RCC 7860 (cell line): ENCODE results near the gene HK2.
"Not testable (repeated sequence)": the region's sequence is repeated elsewhere in the genome, so short reads cannot be mapped to it uniquely, and the experiment has no call there.

Experiments
- DNase-seq: peaks from one replicate; pipeline ENCODE4 v3.0.0-alpha.2; 2015; ENCODE audit warnings: low spot score
- FAIRE-seq: peaks from 2 replicates; lab custom pipeline; 2012; peaks lifted over from hg19 to GRCh38; lab: Jason Lieb, UNC

The HK2 gene

DNA sequence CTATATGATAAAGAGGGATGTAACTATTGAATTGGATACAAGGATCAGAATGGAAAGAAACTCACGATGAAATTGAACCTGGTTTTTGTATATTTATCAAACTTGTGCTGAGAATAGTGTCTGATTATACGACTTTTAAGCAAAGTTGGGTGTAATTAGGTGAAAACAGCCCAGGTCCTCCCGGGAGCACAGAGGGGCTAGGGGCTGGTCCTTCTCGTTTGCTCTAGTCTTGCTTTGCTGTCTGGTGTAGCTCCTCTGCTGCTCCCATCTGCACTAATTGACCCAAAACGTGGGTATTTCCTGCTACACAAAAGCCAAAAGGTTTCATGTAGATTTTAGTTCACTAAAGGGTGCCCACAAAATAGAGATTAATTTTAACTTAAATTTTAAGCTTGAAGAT, 58.7 kb downstream of the HK2 start:
- FAIRE-seq (no peak), DNase-seq (no peak)

DNA sequence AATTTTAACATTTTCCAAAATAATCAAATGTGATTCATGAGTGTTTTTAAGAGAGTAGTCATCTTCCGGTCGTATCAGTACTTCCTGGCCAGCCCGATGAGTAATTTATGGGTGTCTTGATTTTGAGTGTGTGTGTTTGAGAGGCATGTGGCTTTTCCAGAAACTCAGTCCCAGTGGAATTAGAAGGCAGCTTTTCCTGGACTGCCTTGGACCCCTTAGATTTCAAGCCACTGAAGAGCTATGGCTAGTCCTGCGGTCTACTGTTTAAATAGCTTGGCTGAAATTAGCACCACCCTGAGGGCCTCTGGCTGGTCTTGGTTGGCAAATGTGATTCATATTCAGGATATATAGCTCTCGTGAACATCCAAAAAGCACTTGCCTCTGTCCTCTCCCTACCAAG, 59.4 kb downstream of the HK2 start:
- peak; percentile 66 for DNase-seq

DNA sequence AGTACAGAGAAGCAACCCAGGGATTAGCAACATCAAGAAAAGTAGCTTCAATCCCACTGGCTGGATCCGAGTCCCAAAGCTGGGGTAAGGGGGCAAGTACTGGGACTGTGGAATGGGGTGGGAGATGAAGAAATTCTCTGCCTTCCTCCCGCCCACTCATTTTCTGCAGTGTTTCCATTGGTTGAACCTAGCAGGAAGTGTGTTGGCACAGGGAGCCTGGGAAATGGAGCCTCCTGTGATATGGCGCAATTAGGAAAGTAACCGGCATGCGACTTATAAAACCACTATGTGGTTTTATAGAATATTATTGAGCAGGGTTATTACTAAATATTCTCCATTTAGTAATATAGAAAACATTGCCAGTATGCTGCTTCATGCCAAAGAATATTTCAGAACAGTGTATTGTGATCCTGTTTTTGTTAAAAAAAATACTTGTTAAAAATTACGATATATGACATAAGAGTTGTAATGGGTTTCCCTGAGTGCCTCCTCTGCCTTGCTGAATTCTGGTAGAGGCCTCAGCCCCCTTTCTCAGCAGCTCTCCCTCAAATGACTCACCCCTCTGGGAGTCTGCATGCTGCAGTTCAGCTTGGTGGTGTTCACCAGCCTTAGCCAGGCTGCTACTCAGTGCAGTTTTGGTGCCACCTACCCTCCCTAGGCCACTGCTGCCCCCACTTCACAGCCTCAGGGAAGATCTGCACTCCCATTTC, 60.5 kb downstream of the HK2 start:
- FAIRE-seq (no peak), DNase-seq (no peak)

More for the DNA sequence above, 59.4 kb downstream of the HK2 start:
- FAIRE-seq, result peak; percentile 76

DNA sequence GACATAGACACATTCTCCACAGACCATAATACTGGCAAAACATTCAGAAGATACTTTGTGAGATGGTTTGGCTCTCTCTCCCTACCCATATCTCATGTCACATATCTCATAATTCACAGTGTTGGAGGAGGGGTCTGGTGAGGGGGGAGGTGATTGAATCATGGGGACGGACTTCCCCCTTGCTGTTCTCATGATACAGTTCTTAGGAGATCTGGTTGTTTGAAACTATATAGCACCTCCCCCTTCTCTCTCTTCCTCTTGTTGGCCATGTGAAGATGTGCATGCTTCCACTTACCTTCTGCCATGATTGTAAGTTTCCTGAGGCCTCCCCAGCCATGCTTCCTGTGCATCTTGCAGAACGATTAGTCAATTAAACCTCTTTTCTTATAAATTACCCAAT, 61.1 kb downstream of the HK2 start:
- FAIRE-seq, result no peak
- no peak for DNase-seq

DNA sequence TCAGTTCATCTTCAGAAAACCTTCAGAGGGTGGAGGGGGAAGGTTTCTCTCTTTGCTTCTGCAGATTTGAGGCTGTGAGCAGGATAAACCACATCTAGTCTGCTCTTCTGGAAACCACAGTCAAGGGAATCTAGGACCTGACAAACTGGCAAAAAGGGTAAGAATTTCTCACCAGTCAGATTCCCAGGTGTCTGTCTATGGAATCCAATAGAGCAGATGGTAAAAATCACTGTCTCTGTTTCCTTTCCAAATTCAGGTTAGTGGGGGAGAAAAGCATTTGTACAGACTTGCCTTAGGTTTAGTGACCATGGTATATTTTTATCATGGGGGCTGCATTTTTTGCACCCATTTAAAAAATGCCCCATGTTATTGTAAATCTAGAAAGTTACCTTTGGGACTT, 62.3 kb downstream of the HK2 start:
- FAIRE-seq (no peak), DNase-seq (no peak)

DNA sequence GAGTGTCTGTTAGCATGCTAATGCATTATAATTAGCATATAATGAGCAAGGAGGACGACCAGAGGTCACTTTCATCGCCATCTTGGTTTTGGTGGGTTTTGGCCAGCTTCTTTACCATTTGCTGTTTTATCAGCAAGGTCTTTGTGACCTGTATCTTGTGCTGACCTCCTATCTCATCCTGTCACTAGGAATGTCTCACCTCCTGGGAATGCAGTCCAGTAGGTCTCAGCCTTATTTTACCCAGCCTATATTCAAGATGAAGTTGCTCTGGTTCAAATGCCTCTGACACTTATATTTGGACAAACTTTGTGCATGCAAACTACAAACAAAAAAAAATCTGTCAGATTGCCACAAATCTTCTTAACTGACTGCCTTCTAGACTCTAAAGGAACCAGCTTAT, 66.3 kb downstream of the HK2 start:
- not testable (repeated sequence) for DNase-seq, FAIRE-seq

DNA sequence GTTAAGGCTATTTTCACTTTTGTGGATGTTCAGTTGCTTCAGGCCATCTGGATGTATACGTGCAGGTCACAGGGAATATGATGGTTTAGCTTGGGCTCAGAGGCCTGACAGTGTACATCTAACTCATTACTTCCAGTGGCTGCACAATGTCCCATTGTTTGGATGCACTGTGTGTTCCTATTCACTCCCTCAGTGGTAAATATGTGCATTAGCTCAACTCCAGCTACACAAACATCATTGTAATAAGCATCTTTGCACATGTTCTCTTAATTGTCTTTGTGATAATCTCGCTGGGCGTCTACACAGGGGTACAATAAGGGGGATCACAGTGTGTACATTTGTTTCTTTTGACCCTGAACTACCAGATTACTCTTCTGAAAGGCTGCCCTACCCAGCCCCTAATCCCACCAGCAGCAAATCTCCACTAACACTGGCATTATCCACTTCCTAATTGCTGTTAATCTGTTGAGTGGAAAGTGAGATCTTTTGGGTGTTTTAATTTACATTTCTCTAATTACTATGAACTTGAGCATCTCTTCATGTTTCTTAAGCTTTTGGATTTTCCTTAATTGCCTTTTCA, 68.4 kb downstream of the HK2 start:
- no peak for FAIRE-seq
- no peak for DNase-seq

DNA sequence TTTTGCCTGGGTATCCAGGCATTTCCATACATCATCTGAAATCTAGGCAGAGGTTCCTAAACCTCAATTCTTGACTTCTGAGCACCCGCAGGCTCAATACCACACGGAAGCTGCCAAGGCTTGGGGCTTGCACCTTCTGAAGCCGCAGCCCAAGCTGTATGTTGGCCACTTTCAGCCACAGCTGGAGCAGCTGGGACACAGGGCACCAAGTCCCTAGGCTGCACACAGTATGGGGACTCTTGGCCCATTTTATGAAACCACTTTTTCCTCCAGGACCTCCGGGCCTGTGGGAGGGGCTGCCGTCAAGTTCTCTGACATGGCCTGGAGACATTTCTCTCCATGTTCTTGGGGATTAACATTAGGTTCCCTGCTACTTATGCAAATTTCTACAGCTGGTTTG, 72.5 kb downstream of the HK2 start:
- no peak for DNase-seq
- FAIRE-seq, result no peak

DNA sequence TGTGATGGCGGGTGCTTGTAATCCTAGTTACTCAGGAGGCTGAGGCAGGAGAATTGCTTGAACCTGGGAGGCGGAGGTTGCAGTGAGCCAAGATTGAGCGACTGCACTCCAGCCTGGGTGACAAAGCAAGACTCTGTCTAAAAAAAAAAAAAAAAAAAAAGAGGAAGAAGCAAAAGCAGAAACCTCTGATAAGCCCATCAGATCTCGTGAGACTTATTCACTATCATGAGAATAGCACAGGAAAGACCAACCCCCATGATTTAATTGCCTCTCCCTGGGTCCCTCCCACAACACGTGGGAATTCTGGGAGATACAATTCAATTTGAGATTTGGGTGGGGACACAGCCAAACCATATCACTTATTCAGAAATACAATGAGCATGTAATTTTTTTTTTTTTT, 73.6 kb downstream of the HK2 start:
- FAIRE-seq, DNase-seq: not testable (repeated sequence)

DNA sequence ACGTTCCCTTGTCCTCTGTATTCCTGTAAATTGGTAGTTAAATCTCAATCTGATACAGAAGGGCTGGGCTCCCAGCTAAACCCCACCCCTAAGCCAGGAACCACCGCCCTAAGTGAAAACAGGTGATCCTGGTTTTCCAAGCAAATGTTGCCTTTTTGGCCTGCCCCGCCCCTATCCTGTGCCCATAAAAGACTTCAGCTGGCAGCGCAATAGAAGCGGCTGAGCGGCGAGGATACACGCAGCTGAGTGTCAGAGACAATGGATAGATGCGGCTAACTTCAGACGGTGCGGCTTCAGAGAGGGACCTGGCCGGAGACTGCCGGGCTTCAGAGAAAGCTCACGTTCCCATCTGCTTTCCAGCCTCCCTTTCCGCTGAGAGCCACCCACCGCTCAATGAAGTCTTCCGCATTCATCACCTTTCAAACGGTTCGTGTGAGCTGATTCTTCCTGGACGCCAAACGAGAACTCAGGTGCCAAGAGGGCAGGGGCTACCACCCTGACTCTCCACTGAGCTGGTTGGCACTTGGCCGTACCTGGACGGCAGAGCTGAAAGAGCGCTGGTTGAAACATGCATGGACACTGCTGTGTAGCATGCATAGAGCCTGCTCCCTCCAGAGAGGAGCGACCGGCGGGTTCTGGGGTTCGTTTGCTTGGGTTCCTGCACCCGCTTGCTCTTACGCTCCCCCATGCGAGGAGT, 75.0 kb downstream of the HK2 start:
- DNase-seq (no peak), FAIRE-seq (no peak)

DNA sequence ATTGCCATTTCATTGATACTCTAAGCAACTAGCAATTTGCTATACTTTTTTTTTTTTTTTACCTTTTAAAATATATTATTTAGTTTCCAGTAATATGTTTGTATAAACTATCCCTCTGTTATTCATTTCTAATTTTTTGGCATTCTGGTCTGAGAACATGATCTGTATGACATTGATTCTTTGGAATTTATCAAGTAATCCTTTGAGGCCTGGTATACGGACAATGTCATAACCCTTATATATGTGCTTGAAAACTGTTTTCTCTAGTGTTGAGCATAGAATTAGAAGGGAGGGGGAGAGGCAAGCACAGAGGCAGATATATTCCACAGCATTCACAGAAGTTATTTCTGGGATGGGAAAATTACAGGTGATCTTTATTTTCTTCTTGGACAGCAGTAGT, 76.3 kb downstream of the HK2 start:
- no peak for DNase-seq

DNA sequence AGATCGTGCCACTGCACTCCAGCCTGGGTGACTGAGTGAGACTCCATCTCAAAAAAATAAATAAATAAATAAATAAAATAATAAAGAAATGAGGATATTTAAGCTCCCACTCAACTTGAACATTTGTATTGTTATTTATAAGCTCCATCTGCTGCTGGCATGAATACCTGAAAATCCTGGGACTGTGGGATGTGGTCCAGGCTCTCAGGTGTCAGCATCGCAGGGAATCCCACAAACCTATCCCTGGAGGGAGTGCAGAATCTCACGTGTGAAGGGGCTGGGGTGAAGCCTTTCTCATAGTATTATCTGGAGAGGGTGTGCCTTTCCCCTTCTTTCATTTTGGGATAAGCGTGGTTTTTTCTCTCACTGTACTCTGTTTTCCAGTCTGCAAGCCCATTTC, 77.1 kb downstream of the HK2 start:
- DNase-seq (no peak), FAIRE-seq (no peak)

More for the DNA sequence above, 76.3 kb downstream of the HK2 start:
- FAIRE-seq, result no peak

DNA sequence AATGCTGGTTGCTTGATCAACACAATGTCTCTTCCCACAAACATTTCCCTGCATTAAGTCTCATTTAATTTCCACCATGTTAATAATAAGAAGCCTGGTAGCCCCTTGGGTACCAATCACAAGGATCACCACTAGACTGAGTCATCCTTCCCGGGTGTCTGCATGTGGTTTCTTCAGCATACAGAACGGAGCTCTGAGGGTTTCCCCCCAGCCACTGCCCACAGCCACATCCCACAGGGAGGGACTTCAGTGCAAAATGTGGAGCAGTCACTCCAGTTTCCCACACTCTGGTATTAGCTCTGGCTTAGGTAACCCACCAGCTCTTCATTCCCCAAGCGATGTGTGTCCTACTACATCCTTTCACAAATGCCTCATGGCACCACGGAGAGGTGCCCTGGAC, 81.8 kb downstream of the HK2 start:
- FAIRE-seq (peak; percentile 77), DNase-seq (peak; percentile 50)

DNA sequence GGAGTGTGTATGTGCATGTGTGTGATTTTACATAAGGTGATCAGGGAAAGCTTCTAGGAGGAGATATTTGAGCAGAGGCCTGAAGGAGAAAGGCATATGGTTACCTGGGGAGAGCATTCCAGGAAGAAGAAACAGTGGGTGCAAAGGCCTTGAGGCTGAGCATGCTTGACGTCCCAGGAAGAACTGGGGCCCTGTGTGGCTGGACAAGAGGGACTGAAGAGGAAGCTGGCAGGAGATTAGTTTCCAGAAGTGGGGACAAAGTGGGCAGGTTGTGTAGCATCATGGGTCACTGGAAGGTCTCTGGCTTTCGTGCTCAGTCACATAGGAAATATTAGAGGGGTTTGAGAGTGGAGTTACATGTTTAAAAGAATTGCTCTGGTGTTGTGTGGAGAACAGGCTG, 82.5 kb downstream of the HK2 start:
- no peak for FAIRE-seq
- no peak for DNase-seq

DNA sequence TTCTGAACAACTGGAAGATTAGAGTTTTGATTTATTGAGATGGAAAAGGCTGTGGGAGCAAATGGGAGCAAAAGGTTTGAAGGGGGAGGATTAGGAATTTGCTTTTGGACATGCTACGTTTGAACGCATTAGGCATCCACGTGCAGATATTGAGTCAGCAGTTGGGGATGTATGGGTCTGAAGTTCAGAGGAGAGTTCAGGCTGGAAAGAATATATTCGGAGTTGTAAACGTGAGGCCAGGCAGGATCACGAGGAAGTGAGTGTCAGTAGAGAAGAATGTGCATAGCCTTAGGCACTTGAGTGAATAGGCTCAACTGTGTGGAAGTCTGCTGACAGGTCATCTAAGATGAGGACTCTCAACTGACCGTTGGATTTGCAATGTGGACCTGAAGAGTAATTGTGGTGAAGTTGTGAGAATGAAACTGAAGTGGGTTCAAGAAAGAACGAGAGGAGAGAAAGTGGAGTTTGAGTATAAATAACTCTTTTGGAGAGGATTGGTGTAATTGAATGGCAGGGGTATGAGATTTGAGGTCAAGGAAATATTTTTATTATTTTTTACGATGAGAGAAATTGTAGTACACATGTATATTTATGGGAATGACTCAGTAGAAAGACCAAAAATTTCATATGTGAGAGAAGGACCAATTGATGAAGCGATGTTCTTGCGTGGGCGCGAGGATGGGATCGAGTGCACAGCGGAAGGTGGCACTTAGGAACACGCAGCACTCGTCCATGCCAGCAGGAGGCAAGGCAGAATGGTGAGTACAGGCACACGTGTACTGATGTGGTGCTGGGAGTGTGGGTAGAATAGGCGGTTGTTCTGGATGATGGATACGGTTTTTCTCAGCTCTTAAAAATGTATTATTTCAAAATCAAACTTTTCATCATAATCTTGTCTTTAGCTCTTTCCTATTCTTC, 84.0 kb downstream of the HK2 start:
- FAIRE-seq, result peak; percentile 10
- peak; percentile 47 for DNase-seq

DNA sequence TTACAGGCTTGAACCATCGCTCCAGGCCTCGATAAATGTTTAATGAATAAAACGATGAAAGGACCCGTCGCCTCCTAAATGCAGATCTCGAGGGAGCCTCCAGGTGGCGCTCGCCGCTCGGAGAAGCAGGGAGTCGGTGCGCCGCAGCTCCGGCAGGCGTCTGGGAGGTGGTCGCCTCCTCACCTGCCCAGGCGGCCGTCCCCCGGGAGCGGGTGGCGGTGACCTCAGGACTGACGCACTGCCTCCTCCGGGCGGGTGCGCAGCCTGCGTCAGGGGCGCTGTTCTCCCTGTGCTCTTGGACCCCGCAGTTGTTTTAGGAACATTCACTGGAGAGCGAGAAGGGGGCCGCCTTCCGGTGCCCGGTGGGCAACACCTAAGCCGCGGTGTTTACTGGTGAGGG, 85.9 kb downstream of the HK2 start:
- DNase-seq, result no peak
- no peak for FAIRE-seq

DNA sequence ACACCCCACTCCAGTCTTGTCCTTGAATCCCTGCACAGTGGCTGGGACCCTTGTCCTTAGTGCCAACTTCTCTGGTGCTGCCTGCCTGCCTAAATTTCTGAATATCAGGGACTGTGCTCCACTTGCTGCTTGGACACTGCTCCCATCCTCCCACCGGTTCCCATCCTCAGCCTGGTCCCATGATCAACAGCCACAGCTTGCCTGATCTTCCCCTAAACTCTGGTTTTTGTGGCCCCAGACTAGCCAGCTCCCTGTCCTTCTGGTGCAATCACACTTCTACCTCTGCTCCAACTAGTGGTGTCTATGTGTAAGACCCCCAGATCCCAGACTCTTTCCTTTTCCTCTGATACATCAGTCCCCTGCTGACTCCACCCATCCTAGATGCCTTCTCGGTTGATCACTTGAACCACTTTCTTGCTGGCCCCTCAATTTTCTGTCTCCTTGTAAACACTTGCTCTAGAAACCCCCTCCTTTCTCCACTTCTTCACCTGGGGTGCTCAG, 87.4 kb downstream of the HK2 start:
- DNase-seq (no peak), FAIRE-seq (no peak)

DNA sequence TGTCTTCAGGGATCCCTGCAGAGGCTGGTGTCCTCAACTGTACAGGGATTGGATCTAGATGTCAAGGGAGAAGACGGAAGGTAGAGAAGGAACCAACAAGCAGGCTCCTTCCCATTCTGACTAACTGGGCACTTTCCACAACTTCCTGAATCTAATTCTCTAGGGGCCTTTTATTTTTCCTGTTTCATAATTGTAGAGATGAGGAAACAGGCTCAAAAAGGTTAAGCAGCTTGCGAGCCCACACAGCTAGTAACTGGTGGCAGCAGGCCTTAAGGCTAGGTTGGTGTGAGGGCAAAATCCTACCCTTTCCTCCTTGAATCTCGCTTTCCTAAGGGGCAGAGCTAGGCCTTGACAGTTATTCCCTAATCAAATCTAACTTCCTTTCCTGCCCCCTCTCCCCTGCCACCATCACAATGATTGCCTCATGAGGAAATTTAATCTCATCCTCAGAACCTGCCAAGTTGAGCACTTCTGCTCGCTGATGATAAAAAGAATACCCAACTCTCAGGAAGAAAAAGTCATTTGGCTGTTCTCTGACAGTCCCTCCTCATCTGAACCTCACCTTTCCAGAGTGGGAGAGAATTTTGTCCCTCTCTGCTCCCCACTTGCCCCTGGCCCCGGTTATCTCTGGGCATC, 88.8 kb downstream of the HK2 start:
- DNase-seq, result no peak
- FAIRE-seq, result no peak

DNA sequence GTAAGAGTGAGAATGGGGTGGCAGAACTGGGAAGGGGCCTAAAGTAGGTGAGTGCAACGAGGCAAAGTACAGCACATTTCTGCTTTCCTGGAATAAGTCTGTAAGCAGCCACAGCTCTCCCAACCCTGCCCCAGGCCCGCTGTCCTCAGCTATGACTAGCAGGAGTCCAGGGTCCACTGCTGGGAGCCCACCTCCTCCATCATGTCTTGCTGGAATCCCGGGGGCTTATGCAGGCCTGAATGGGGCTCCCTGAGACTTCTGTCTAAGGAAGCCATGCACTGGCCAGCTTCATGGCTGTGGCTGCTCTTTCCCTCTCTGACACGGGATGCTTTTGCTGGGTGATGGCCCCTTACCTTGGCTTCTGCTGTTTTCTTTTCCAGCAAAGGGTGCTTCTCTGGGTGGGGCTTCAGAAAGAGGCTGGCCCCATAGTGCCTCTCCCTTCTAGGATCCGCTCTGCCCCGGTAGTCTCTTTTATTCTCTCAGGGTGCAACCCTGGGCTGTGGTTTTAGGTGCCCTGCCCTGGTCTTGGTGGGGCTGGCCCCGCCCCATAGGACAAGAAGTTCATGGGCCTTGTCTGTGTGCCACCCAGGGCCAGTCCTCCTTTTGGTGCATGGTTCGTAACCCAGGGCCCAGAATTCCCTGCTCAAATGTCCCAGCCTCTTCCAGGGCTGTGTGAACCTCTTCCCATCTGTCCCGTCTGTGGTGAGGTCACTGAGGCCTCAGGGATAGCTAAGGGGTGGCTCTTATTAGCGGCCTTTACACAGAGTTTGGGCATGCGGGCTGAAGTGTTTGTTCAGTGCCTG, 90.7 kb downstream of the HK2 start:
- DNase-seq, result no peak

DNA sequence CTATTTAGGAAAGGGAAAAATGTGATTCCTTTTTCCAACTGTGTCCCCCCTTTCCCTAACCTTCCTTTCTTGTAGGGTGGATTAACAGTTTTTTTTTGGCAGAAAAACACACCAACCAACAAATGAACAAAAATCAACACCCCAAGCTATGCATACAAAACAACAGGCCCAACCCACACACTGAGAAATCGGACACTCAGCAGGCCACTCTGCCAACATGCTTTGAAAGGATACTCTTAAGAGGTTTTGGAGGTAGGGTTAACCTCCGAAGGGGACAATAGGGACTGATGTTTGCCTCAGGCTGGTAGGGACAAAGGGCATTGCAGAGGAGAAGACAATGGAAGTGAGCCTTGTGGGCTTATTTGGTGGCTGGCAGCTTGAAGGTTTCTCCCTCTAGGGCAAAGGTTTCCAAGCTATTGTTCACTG, 91.4 kb downstream of the HK2 start:
- FAIRE-seq, result no peak
- DNase-seq, result no peak

More for the DNA sequence above, 90.7 kb downstream of the HK2 start:
- no peak for FAIRE-seq
